HepG2 (cell line): ENCODE data around the gene CTAGE9. TPM values are rescaled to one million over a fixed set of nuclear protein-coding genes. Genes with fewer than 3 reads are reported as not detected.
A peak's percentile ranks its signal among the peaks of the same experiment; 100 is the strongest.

Source experiments
- ATAC-seq: fragments of 200-7000 bp; cut with Tn5 transposase; 3 replicates; pipeline ENCODE4 v1.9.1; 2020; ENCODE audit warnings: mild to moderate bottlenecking, moderate library complexity
- BruUV-seq: library from RNA; stranded (reverse); fragments of 400-500 nt; replicated peaks from 2 replicates; lab custom pipeline; 2021; lab: Mats Ljungman, UMichigan
- CTCF ChIA-PET: fragments of 300-600 bp; formaldehyde crosslinking; extraction: SDS; loops from one replicate; lab custom pipeline; 2021; ENCODE audit warnings: low total read pairs, inconsistent platforms, low intra/inter-chr PET ratio; lab: Yijun Ruan, JAX
- POLR2A ChIA-PET: fragments of 350-600 bp; sonication (Branson Sonifier 250); formaldehyde crosslinking; loops from one replicate; lab custom pipeline; 2020; ENCODE audit warnings: antibody characterized with exemption, inconsistent platforms; lab: Yijun Ruan, JAX
- DNase-seq: peaks from one replicate; pipeline ENCODE4 v3.0.0-alpha.2; 2015; ENCODE audit warnings: low spot score
- FAIRE-seq: peaks from 3 replicates; lab custom pipeline; 2011; peaks lifted over from hg19 to GRCh38; lab: Jason Lieb, UNC
- H2AFZ ChIP-seq: one replicate; pipeline ENCODE4 v1.6.1; 2011; ENCODE audit warnings: low read length, inconsistent platforms
- H3K27ac ChIP-seq: fragments of 300-600 bp; 3 replicates; pipeline ENCODE4 v1.8.0; 2011; ENCODE audit warnings: mixed run types, mild to moderate bottlenecking, mixed read lengths, low read length, inconsistent platforms; ENCODE audit not compliant: insufficient read depth; ENCODE audit errors: extremely low read length
- H3K27me3 ChIP-seq, 2 experiments: fragments of 200-600 bp in 1 of 2; 2 replicates in 1 of 2; 3 replicates in 1 of 2; pipeline versions ENCODE4 v1.6.0 to v1.8.0; 2011; ENCODE audit warnings: low read length in 2 of 2, mild to moderate bottlenecking in 2 of 2, moderate library complexity in 2 of 2, inconsistent platforms in 1 of 2; ENCODE audit not compliant: insufficient read depth in 2 of 2, control insufficient read depth in 1 of 2
- H3K36me3 ChIP-seq, 2 experiments: fragments of 200-600 bp in 1 of 2; replicated peaks in 1 of 2; 2 replicates in 1 of 2; 3 replicates in 1 of 2; pipeline versions ENCODE4 v1.5.1 to v1.8.0; 2011; ENCODE audit warnings: low read length in 2 of 2, inconsistent platforms in 1 of 2; ENCODE audit not compliant: insufficient read depth in 2 of 2, control insufficient read depth in 1 of 2
- H3K4me1 ChIP-seq: 2 replicates; pipeline ENCODE4 v1.5.1; 2012; ENCODE audit warnings: low read length, inconsistent platforms; ENCODE audit not compliant: insufficient read depth
- H3K4me2 ChIP-seq: 2 replicates; pipeline ENCODE4 v1.6.0; 2011; ENCODE audit warnings: low read depth, low read length, inconsistent platforms
- H3K4me3 ChIP-seq, 3 experiments: fragments of 200-600 bp in 1 of 3; sonication (generic), shearing (Covaris generic) in 1 of 3; replicated peaks in 1 of 3; 2 replicates each; pipeline ENCODE4 v1.5.1; 2011 to 2016; ENCODE audit warnings: low read length in 3 of 3, inconsistent platforms in 2 of 3, low read depth in 2 of 3, mild to moderate bottlenecking in 2 of 3, control low read depth in 1 of 3, mixed read lengths in 1 of 3; ENCODE audit not compliant: insufficient read depth in 1 of 3
- H3K79me2 ChIP-seq: one replicate; pipeline ENCODE4 v1.6.1; 2011; ENCODE audit warnings: low read length, inconsistent platforms; ENCODE audit not compliant: insufficient read depth
- H3K9ac ChIP-seq: 2 replicates; pipeline ENCODE4 v1.6.0; 2011; ENCODE audit warnings: mild to moderate bottlenecking, low read depth, low read length, inconsistent platforms; ENCODE audit not compliant: insufficient read depth
- H3K9me3 ChIP-seq: 2 replicates; pipeline ENCODE4 v1.5.1; 2012; ENCODE audit warnings: mild to moderate bottlenecking, low read length
- H4K20me1 ChIP-seq: 2 replicates; pipeline ENCODE4 v1.6.0; 2011; ENCODE audit warnings: inconsistent platforms, mild to moderate bottlenecking, low read length, moderate library complexity; ENCODE audit not compliant: insufficient read depth
- FOXC1 ChIP-seq: sonication (generic); formaldehyde crosslinking; IDR thresholded peaks from 2 replicates; pipeline ENCODE4 v1.8.0; 2022; ENCODE audit warnings: mild to moderate bottlenecking, missing genetic modification reagents, borderline replicate concordance
- MAZ ChIP-seq, 2 experiments: sonication (generic) in 1 of 2; formaldehyde crosslinking in 1 of 2; IDR thresholded peaks; 2 replicates each; pipeline versions ENCODE4 v1.5.0 to v1.6.1; 2012 to 2020; ENCODE audit warnings: low read depth in 2 of 2, mild to moderate bottlenecking in 2 of 2, borderline replicate concordance in 1 of 2, improper control_type of control experiment in 1 of 2, low read length in 1 of 2, missing genetic modification reagents in 1 of 2, moderate library complexity in 1 of 2
- POGZ ChIP-seq: sonication (generic); formaldehyde crosslinking; IDR thresholded peaks from 2 replicates; pipeline ENCODE4 v1.4.0; 2020; ENCODE audit warnings: mild to moderate bottlenecking, missing genetic modification reagents
- ZNF143 ChIP-seq: sonication (generic); formaldehyde crosslinking; IDR thresholded peaks from 2 replicates; pipeline ENCODE4 v1.4.0; 2020; ENCODE audit warnings: missing genetic modification reagents
- ZNF7 ChIP-seq: IDR thresholded peaks from 2 replicates; pipeline ENCODE4 v1.6.1; 2016; ENCODE audit warnings: missing biosample characterization, missing genetic modification reagents
- ZNF749 ChIP-seq: sonication (generic); formaldehyde crosslinking; IDR thresholded peaks from 2 replicates; pipeline ENCODE4 v1.8.0; 2022; ENCODE audit warnings: mild to moderate bottlenecking, missing genetic modification reagents, moderate library complexity, borderline replicate concordance
- whole genome bisulfite sequencing: methylation state at CpG from one replicate; pipeline ENCODE4 v1.1.6; 2017; ENCODE audit warnings: low lambda C conversion rate; 5-methylcytosine and 5-hydroxymethylcytosine counted together
- in situ Hi-C: cut with HindIII; loops from 2 replicates; pipeline ENCODE4 v1.10.0; 2017; ENCODE audit warnings: low pct_unique_long_range_greater_than_20kb; ENCODE audit not compliant: extremely low pct_ligation_motif_present
- intact Hi-C: fragments of 100-400 bp; cut with micrococcal nuclease; formaldehyde crosslinking; loops from one replicate; pipeline ENCODE4 v1.10.0; 2022; ENCODE audit not compliant: unreplicated experiment
- polyA plus RNA-seq, 8 experiments: library from polyadenylated mRNA; depleted of rRNA in 3 of 8; stranded (reverse) in 7 of 8; unstranded in 1 of 8; fragments of >200 nt; fragmentation: Illumina TruSeq in 4 of 8; extraction: Trizol in 4 of 8; gene quantifications; 2 replicates each; pipeline versions ENCODE4 v1.2.1 to v1.2.3, GENCODE V29; 2011 to 2016; ENCODE audit warnings: low read depth in 4 of 8, missing spikeins in 1 of 8, mixed read lengths in 1 of 8; ENCODE audit not compliant: insufficient read depth in 1 of 8
- total RNA-seq, 5 experiments: library from RNA; depleted of rRNA; stranded (reverse); fragments of >200 nt; fragmentation: Illumina TruSeq; extraction: Trizol; gene quantifications; 2 replicates each; pipeline ENCODE4 v1.2.3, GENCODE V29; 2016; ENCODE audit warnings: low read depth in 1 of 5
- TF ChIP-seq, protein P1 (sequence below): sonication (generic); formaldehyde crosslinking; IDR thresholded peaks from 2 replicates; pipeline ENCODE4 v1.4.0; 2020; ENCODE audit warnings: low read depth, mild to moderate bottlenecking, missing genetic modification reagents

CTAGE9 gene
- total and polyA plus RNA-seq, 2 of the 13 experiments (the other 11 are each of a cell fraction or from before 2014, with no cell fraction given), result not detected

DNA sequence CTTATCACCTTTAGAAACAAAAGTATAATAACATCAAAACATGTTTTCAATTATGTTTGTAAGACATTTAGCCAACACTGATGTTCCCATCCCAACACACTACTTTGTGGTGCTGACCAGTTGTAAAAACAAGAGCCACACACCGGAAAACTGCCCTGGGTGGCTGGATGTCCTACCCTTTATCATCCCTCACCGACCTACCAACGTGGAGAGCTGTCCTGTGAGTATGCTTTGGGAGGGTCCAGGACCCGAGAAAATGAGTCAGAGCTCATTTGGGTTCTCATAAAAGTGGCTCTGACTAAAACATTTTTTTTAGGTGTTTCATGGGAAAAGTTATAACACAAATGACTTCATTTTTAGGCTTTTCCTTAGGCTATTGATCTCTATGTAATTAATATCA, 29.3 kb upstream of the CTAGE9 start (continued):
- TF ChIP-seq, protein P1, sequence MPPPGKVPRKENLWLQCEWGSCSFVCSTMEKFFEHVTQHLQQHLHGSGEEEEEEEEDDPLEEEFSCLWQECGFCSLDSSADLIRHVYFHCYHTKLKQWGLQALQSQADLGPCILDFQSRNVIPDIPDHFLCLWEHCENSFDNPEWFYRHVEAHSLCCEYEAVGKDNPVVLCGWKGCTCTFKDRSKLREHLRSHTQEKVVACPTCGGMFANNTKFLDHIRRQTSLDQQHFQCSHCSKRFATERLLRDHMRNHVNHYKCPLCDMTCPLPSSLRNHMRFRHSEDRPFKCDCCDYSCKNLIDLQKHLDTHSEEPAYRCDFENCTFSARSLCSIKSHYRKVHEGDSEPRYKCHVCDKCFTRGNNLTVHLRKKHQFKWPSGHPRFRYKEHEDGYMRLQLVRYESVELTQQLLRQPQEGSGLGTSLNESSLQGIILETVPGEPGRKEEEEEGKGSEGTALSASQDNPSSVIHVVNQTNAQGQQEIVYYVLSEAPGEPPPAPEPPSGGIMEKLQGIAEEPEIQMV (CRISPR knock-in tag), result no peak
- TF ChIP-seq ZNF7 (CRISPR knock-in tag) (no peak), ZNF143 (CRISPR knock-in tag) (no peak), FOXC1 (CRISPR knock-in tag) (no peak), ZNF749 (CRISPR knock-in tag) (no peak)

DNA sequence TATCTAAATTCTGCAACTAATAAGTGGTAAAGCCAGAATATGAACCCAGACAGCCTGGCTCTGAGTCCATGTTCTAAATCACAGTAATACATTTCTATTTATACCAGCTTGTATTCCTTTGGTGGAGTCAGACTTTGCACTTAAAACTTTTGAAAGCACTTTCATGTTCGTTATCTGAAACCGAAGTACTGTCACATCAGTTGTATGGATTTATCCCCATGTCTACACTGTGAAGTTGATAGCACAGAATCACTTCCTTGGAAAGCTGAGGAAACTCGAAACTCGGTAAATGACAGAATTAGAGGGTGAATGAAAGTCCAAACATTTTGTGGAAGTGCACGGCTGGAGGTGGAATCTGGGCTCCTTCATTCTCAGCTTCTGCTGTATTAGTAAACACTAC, 28.3 kb upstream of the CTAGE9 start:
- DNase-seq (no peak), ATAC-seq (no peak), FAIRE-seq (no peak)
- H3K36me3 ChIP-seq, result peaks cover 10 to 50% of the 10 kb centered on the region in 2 experiments
- H3K27ac ChIP-seq, result no peak overlapping the region
- no peaks in the 10 kb centered on the region for H3K9me3 ChIP-seq
- no peaks in the 10 kb centered on the region for H3K79me2 ChIP-seq
- H3K27me3 ChIP-seq, result no peaks in the 10 kb centered on the region
- POLR2A ChIA-PET, result no interaction called here
- no peaks in the 10 kb centered on the region for H4K20me1 ChIP-seq
- no peak overlapping the region for H3K4me2 ChIP-seq
- in situ Hi-C loops (no loop called here), intact Hi-C loops (no loop called here)
- H2AFZ ChIP-seq, result no peak overlapping the region
- WGBS, result 96% methylated on average over 5 of the region's 5 CpGs
- BruUV-seq, result no TSS peak
- H3K4me3 ChIP-seq, result no peak overlapping the region
- CTCF ChIA-PET, result no interaction called here
- TF ChIP-seq POGZ (CRISPR knock-in tag), result 0 out of 2 replicates have a peak, but pooled peaks have one; percentile 13
- no peak for TF ChIP-seq MAZ (IDR thresholded peaks at IDR 0.05; ENCODE audit: borderline replicate concordance, low read depth, low read length)
- no peak for TF ChIP-seq MAZ (CRISPR knock-in tag; IDR thresholded peaks at IDR 0.05; ENCODE audit: low read depth)
- H3K4me1 ChIP-seq, result peaks cover 5% of the 10 kb centered on the region
- no peak overlapping the region for H3K9ac ChIP-seq
